Measurements from ENCODE around the gene CCM2L. TPM values are rescaled to one million over a fixed set of nuclear protein-coding genes. Genes with fewer than 3 reads are reported as not detected.

CCM2L gene
- total RNA-seq, 1 donor from 2014 or later = not detected

DNA sequence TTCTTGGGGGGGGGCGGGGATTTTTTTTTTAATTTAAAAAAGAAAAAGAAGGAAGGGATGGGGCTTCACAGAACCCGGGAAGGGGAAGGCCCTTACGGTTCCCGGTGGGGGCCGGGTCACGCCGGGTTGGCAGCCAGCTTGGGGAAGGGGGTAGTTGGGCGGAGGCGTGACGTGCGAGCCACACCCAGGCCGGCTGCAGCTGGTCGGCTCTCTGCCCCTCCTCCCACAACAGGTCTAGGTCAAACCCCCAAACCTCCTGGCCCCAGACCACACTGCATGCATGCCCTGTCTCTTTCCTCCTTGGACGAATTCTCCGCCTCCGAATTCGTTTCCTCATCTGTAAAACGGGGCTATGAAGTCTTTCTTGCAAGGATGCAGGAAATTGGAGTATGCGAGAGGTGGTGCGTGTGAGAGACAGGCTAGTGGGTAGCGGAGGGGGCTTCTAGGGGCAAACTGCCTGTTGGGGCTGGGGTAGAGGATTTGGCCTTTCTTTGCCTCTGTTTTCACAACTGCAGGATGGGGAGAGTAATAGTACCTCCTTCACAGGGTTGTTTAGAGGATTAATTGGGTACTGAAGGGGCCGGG lies 42.6 kb downstream of the CCM2L start:
- no peak overlapping the region for H3K4me3 Mint-ChIP-seq (ENCODE audit: unreplicated experiment)
- peaks cover 1% of the 10 kb centered on the region for H3K36me3 Mint-ChIP-seq (ENCODE audit: low read depth)
- H3K9me3 Mint-ChIP-seq (ENCODE audit: low read depth) = no peaks in the 10 kb centered on the region
- peaks cover 11% of the 10 kb centered on the region for H3K4me1 Mint-ChIP-seq (ENCODE audit: low read depth)
- peaks cover 74% of the 10 kb centered on the region for H3K27me3 Mint-ChIP-seq (ENCODE audit: low read depth)
- H3K27ac Mint-ChIP-seq (ENCODE audit: unreplicated experiment) = no peak overlapping the region
- TF ChIP-seq, protein P1, sequence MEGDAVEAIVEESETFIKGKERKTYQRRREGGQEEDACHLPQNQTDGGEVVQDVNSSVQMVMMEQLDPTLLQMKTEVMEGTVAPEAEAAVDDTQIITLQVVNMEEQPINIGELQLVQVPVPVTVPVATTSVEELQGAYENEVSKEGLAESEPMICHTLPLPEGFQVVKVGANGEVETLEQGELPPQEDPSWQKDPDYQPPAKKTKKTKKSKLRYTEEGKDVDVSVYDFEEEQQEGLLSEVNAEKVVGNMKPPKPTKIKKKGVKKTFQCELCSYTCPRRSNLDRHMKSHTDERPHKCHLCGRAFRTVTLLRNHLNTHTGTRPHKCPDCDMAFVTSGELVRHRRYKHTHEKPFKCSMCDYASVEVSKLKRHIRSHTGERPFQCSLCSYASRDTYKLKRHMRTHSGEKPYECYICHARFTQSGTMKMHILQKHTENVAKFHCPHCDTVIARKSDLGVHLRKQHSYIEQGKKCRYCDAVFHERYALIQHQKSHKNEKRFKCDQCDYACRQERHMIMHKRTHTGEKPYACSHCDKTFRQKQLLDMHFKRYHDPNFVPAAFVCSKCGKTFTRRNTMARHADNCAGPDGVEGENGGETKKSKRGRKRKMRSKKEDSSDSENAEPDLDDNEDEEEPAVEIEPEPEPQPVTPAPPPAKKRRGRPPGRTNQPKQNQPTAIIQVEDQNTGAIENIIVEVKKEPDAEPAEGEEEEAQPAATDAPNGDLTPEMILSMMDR (IDR thresholded peaks at IDR 0.05) = no peak
- no peak for DNase-seq (ENCODE audit: low spot score)

DNA sequence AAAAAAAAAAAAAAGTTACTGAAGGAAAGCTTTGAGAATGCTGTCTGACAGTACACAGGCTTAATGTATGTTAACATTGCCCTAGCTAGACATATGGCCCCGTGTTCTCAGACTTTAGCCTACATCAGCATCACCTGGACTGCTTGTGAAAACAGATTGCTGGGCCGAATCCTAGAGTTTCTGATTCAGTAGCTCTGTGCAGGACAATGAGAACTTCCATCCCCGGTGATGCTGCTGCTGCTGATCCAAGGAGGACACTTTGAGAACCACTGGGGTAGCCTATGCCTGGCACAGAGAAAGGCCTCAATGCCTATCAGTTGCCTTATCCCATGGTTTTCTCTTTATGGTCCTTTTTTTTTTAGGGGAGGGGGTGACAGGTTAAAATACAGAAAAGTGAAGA lies 43.4 kb downstream of the CCM2L start:
- TF ChIP-seq, protein P1 (IDR thresholded peaks at IDR 0.05) = no peak
- Mint-ChIP-seq H3K27ac (ENCODE audit: unreplicated experiment) (no peak overlapping the region), H3K9me3 (ENCODE audit: low read depth) (no peaks in the 10 kb centered on the region), H3K36me3 (ENCODE audit: low read depth) (peaks cover 1% of the 10 kb centered on the region), H3K4me1 (ENCODE audit: low read depth) (peaks cover 11% of the 10 kb centered on the region), H3K4me3 (ENCODE audit: unreplicated experiment) (no peak overlapping the region), H3K27me3 (ENCODE audit: low read depth) (peaks cover 76% of the 10 kb centered on the region)
- DNase-seq (ENCODE audit: low spot score) = no peak

DNA sequence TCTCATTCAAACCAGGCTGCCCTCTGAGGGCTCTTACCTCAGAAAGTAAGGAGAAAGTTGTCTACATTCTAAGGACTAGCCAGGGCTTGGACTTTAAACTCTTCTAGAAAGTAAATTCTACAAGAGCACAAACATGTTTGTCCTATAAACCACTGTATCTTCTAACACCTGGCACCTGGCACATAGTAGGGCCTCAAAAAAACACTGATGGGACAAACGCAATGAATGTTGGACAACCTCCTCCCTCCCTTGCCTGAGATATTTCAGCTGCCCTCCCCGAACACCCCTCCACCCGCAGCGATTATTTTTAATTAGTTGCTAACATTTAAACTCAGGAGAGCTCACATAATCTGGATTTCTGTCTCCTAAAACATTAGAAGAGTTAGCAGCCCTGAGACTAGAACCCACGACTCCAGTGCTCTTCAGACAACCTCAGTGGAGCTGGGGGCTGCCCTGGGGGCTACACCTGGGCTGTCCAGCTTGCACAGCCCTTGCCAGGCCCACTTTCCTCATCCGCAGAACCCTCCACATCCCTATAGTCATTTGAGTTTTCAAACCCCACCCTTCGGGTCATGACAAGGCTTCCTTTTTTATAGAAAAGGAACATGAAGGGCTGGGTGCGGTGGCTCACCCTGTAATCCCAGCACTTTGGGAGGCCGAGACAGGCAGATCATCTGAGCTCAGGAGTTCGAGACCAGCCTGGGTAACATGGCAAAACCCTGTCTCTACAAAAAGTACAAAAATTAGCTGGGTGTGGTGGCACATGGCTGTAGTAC lies 46.7 kb downstream of the CCM2L start:
- Mint-ChIP-seq H3K4me3 (ENCODE audit: unreplicated experiment) (no peak overlapping the region), H3K27ac (ENCODE audit: unreplicated experiment) (no peak overlapping the region), H3K4me1 (ENCODE audit: low read depth) (peaks cover 3% of the 10 kb centered on the region), H3K36me3 (ENCODE audit: low read depth) (peaks cover 1% of the 10 kb centered on the region), H3K27me3 (ENCODE audit: low read depth) (peaks cover 76% of the 10 kb centered on the region), H3K9me3 (ENCODE audit: low read depth) (no peaks in the 10 kb centered on the region)
- DNase-seq (ENCODE audit: low spot score) = no peak
- TF ChIP-seq, protein P1 (IDR thresholded peaks at IDR 0.05) = no peak

DNA sequence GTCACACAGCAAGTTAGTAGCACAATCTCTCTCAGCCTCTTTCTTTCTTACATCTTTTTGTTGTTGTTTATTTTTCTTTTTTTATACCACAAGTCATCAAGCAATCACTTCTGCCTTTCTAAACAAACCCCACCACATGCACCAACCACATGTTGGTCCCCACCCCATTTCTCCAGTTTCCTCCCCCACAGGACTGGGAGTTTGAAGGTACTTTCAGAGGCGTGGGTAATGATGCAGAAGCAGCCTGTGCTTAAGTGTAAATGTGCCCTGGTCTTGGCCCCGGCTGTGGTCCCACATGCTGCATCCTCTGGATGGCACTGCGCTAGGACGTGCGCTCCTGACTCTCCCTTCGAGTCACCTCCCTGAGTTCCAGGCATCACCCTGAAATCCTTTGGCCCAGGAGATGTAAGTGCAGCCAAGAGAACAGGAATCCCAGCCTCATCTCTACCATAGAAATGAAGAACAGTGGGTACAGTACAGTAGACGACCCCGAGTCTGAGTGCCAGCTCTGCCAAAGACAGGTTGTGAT lies 47.5 kb downstream of the CCM2L start:
- Mint-ChIP-seq H3K4me1 (ENCODE audit: low read depth) (peaks cover 5% of the 10 kb centered on the region), H3K4me3 (ENCODE audit: unreplicated experiment) (no peak overlapping the region), H3K9me3 (ENCODE audit: low read depth) (no peaks in the 10 kb centered on the region), H3K36me3 (ENCODE audit: low read depth) (no peaks in the 10 kb centered on the region), H3K27ac (ENCODE audit: unreplicated experiment) (no peak overlapping the region), H3K27me3 (ENCODE audit: low read depth) (peaks cover 79% of the 10 kb centered on the region)
- TF ChIP-seq, protein P1 (IDR thresholded peaks at IDR 0.05) = no peak
- no peak for DNase-seq (ENCODE audit: low spot score)

DNA sequence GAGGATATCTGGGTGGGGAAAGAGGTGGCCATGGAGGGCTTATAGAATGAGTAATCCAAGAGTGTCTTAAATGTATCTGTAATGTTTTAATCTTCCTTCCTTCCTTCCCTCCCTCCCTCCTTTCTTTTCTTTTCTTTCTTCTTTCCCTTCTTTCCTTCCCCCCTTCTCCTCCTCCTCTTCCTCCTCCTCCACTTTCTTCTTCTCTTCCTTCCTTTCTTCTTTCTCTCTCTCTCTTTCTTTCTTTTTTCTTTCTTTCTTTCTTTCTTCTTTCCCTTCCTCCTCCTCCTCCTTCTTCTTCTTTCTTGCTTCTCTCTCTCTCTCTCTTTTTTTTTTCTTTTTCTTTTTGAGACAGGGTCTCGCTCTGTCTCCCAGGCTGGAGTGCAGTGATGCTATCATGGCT lies 49.0 kb downstream of the CCM2L start:
- Mint-ChIP-seq H3K27ac (ENCODE audit: unreplicated experiment) (no peak overlapping the region), H3K4me3 (ENCODE audit: unreplicated experiment) (no peak overlapping the region), H3K9me3 (ENCODE audit: low read depth) (no peaks in the 10 kb centered on the region), H3K27me3 (ENCODE audit: low read depth) (peaks cover 70% of the 10 kb centered on the region), H3K4me1 (ENCODE audit: low read depth) (peaks cover 5% of the 10 kb centered on the region), H3K36me3 (ENCODE audit: low read depth) (no peaks in the 10 kb centered on the region)
- TF ChIP-seq, protein P1 (IDR thresholded peaks at IDR 0.05) = no peak
- DNase-seq (ENCODE audit: low spot score) = no peak

All from chondrocyte (in vitro differentiated cells).